NB4 (cell line): Measurements from ENCODE around the gene PRCC.

Source experiments
- DNase-seq: peaks from one replicate; pipeline ENCODE4 v3.0.0; 2010; ENCODE audit warnings: low read depth
- H3K4me3 ChIP-seq: one replicate; pipeline ENCODE4 v1.5.1; 2011; ENCODE audit warnings: mild to moderate bottlenecking, low read depth, low read length, moderate library complexity
- MAX ChIP-seq: IDR thresholded peaks from 2 replicates; pipeline ENCODE4 v1.6.1; 2011; ENCODE audit warnings: low read depth, low read length
- MYC ChIP-seq: IDR thresholded peaks from 2 replicates; pipeline ENCODE4 v1.6.1; 2011; ENCODE audit warnings: low read depth, low read length
- POLR2A ChIP-seq: IDR thresholded peaks from 2 replicates; pipeline ENCODE4 v1.6.1; 2011; ENCODE audit warnings: mild to moderate bottlenecking; ENCODE audit not compliant: insufficient read length; ENCODE audit errors: extremely low read depth
- TF ChIP-seq, protein P1 (sequence below): IDR thresholded peaks from one replicate; pipeline ENCODE4 v1.5.1; 2012; ENCODE audit warnings: low read depth, low read length

PRCC gene

GRCh38 chr1:156807627-156808026, 40.3 kb downstream of the PRCC start:
- no peak overlapping the region for H3K4me3 ChIP-seq
- no peak for TF ChIP-seq POLR2A
- DNase-seq, result peak; percentile 45

DNA sequence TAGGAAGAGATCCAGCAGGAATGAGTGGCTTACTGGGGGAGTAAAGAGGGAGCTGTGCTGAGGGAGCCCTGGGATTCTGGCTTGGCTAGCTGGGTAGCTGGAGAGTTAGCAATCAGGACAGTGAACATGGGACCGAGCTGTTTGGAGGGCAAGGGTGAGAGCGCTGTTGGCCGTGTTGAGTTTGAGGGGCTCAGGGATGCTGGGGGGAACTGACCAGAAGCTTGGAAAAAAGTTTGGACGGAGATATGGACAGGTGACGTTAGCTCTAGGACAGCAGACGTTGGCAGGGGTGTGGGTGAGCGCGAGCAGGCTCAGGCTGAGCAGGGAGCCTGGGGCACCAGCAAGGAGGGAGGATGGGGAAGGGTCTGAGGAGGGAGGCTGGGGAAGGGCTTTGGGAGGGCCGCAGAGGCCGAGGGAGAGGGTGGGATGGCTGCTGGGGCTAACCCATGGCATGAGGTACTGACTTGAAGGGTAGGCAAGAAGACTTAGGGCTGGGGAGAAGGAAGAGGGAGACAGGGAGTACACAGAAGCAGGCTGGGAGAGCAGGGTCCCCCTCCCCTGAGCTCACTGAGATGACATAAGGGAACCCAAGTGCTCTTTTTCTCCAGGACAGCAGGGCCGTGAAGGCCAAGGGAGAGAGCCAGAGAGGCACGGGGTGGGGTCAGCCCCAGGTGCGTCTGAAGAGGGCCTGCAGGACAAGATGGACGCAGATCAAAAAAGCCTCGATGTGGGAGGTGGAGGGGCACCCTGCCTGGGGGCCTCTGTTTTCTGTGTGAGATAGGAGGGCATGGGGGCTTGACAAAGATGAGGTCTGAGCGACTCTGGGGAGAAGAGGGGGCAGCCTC, 41.1 kb downstream of the PRCC start:
- TF ChIP-seq POLR2A (no peak), MAX (no peak), MYC (no peak)
- TF ChIP-seq, protein P1, sequence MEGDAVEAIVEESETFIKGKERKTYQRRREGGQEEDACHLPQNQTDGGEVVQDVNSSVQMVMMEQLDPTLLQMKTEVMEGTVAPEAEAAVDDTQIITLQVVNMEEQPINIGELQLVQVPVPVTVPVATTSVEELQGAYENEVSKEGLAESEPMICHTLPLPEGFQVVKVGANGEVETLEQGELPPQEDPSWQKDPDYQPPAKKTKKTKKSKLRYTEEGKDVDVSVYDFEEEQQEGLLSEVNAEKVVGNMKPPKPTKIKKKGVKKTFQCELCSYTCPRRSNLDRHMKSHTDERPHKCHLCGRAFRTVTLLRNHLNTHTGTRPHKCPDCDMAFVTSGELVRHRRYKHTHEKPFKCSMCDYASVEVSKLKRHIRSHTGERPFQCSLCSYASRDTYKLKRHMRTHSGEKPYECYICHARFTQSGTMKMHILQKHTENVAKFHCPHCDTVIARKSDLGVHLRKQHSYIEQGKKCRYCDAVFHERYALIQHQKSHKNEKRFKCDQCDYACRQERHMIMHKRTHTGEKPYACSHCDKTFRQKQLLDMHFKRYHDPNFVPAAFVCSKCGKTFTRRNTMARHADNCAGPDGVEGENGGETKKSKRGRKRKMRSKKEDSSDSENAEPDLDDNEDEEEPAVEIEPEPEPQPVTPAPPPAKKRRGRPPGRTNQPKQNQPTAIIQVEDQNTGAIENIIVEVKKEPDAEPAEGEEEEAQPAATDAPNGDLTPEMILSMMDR, result no peak
- DNase-seq, result no peak
- H3K4me3 ChIP-seq, result no peak overlapping the region

GRCh38 chr1:156809281-156809680, 41.9 kb downstream of the PRCC start:
- no peak for DNase-seq
- TF ChIP-seq MAX (no peak), POLR2A (no peak), MYC (no peak)
- TF ChIP-seq, protein P1, result no peak
- H3K4me3 ChIP-seq, result no peak overlapping the region

DNA sequence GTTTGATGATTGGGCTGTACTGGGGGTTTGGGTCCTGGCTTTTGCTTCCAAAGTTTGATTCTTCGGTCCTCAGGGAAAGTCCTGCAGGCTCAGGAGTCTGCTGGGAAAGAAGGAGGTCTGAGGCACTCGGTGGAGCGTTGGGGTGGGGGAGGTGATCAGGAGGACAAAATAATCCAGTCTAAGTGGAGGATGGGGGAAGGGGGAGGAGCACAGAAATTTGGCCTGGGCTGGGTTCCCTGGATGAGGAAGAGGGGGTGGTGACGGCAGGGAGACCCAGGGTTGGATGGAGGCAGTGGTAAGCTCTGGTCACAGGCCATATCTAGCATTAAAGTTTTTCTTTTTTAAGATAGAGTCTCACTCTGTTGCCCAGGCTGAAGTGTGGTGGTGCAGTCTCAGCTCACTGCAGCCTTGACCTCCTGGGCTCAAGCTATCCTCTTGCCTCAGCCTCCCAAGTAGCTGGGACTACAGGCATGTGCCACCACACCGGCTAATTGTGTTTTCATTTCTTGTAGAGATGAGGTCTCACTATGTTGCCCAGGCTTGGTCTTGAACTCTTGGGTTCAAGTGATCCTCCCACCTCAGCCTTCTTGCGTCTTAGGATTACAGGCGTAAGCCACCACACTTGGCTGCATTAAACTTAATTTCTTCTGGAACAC, 42.5 kb downstream of the PRCC start:
- no peak overlapping the region for H3K4me3 ChIP-seq
- TF ChIP-seq POLR2A (no peak), MYC (no peak), MAX (no peak)
- TF ChIP-seq, protein P1, result no peak

GRCh38 chr1:156811168-156811567, 43.8 kb downstream of the PRCC start:
- no peak overlapping the region for H3K4me3 ChIP-seq
- TF ChIP-seq MAX, result no peak
- TF ChIP-seq, protein P1, result no peak
- no peak for TF ChIP-seq MYC
- no peak for TF ChIP-seq POLR2A

More for the DNA sequence above, 42.5 kb downstream of the PRCC start:
- DNase-seq, result no peak

GRCh38 chr1:156812293-156812990, 45.1 kb downstream of the PRCC start:
- TF ChIP-seq POLR2A (no peak), MYC (no peak), MAX (no peak)
- TF ChIP-seq, protein P1, result no peak
- H3K4me3 ChIP-seq, result no peak overlapping the region
- no peak for DNase-seq

More at GRCh38 chr1:156811168-156811567, 43.8 kb downstream of the PRCC start:
- no peak for DNase-seq
